ENCODE data around the gene FN3KRP. TPM values are rescaled to one million over a fixed set of nuclear protein-coding genes. Genes with fewer than 3 reads are reported as not detected.

FN3KRP gene
- total RNA-seq, 5 donors from 2014 or later (not counting 1 experiment from before 2014, with no cell fraction given) = 29.2 to 49.4 (median 44.3) TPM

DNA sequence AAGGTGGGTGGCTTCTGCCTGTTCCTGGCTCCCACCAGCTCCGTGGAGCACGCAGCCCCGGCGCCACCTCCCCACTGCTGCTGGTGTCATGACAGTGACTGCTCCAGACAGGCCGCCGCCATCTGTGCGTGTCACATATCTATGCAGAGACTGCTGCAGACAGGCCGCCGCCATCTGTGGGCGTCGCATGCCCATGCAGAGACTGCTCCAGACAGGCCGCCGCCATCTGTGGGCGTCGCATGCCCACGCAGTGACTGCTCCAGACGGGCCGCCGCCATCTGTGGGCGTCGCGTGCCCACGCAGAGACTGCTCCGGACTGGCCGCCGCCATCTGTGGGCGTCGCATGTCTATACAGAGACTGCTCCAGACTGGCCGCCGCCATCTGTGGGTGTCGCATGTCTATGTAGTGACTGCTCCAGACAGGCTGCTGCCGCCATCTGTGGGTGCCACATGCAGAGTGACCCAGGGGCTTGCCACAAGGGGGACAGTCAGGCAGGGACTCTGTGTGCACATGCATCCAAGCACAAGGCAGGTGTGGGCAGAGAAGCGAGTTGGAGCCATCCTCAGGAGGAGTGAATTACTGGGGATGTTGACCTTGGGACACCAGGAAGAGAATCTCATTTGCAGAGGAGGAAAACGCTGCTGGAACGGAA, 3.3 kb upstream of the FN3KRP start:
- H3K4me1 Mint-ChIP-seq = peaks cover 16 to 19% (median 18%) of the 10 kb centered on the region in 3 donors
- Histone ChIP-seq H3K4me3 (ENCODE audit: control insufficient read depth in 1 of 2, extremely low read depth in 1 of 2, low read length in 1 of 2) (no peak overlapping the region), H3K36me3 (ENCODE audit: control insufficient read depth in 2 of 2, extremely low read depth in 1 of 2, insufficient read depth in 1 of 2, low read length in 1 of 2) (no peaks in the 10 kb centered on the region), H3K27me3 (replicated peaks in 1 of 2; ENCODE audit: control insufficient read depth in 2 of 2, extremely low read depth in 1 of 2, insufficient read depth in 2 of 2, low read length in 1 of 2) (peaks cover 0 to 17% of the 10 kb centered on the region in 2 experiments), H3K4me1 (ENCODE audit: control insufficient read depth in 1 of 2, extremely low read depth in 1 of 2, insufficient read depth in 2 of 2, low read length in 2 of 2) (peaks cover 6 to 22% of the 10 kb centered on the region in 2 experiments), H3K27ac (ENCODE audit: low read length) (no peak overlapping the region), H3K9me3 (no peaks in the 10 kb centered on the region)
- no peak overlapping the region for H3K4me3 Mint-ChIP-seq
- POLR2A ChIA-PET = no interaction called here
- DNase-seq (no peak), ATAC-seq (replicated peaks in 1 of 4) (no peak)
- no peaks in the 10 kb centered on the region for H3K27me3 Mint-ChIP-seq
- no peaks in the 10 kb centered on the region for H3K36me3 Mint-ChIP-seq
- WGBS (ENCODE audit: insufficient coverage) = 89% methylated on average over 34 of the region's 35 CpGs
- H3K9me3 Mint-ChIP-seq = no peaks in the 10 kb centered on the region
- CTCF ChIA-PET = no interaction called here
- H3K27ac Mint-ChIP-seq = no peak overlapping the region

GRCh38 chr17:82718986-82719685, 2.6 kb downstream of the FN3KRP start:
- Mint-ChIP-seq H3K27ac (no peak overlapping the region), H3K4me3 (peak overlapping the region; percentile 48 to 93 (median 89)), H3K27me3 (no peaks in the 10 kb centered on the region), H3K9me3 (no peaks in the 10 kb centered on the region), H3K36me3 (peaks cover 15% of the 10 kb centered on the region), H3K4me1 (peaks cover 19 to 25% (median 22%) of the 10 kb centered on the region in 3 donors)
- Histone ChIP-seq H3K4me3 (ENCODE audit: control insufficient read depth in 1 of 2, extremely low read depth in 1 of 2, low read length in 1 of 2) (no peak overlapping the region), H3K27me3 (replicated peaks in 1 of 2; ENCODE audit: control insufficient read depth in 2 of 2, extremely low read depth in 1 of 2, insufficient read depth in 2 of 2, low read length in 1 of 2) (no peaks in the 10 kb centered on the region), H3K4me1 (ENCODE audit: control insufficient read depth in 1 of 2, extremely low read depth in 1 of 2, insufficient read depth in 2 of 2, low read length in 2 of 2) (peaks cover 6 to 24% of the 10 kb centered on the region in 2 experiments), H3K36me3 (ENCODE audit: control insufficient read depth in 2 of 2, extremely low read depth in 1 of 2, insufficient read depth in 1 of 2, low read length in 1 of 2) (peaks cover 5 to 33% of the 10 kb centered on the region in 2 donors), H3K27ac (ENCODE audit: low read length) (no peak overlapping the region), H3K9me3 (no peaks in the 10 kb centered on the region)
- ChIA-PET POLR2A (no interaction called here), CTCF (no interaction called here)
- DNase-seq = no peak
- ATAC-seq (replicated peaks in 1 of 4) = no peak
- 99% methylated on average over 8 of the region's 18 CpGs for WGBS (ENCODE audit: insufficient coverage)

DNA sequence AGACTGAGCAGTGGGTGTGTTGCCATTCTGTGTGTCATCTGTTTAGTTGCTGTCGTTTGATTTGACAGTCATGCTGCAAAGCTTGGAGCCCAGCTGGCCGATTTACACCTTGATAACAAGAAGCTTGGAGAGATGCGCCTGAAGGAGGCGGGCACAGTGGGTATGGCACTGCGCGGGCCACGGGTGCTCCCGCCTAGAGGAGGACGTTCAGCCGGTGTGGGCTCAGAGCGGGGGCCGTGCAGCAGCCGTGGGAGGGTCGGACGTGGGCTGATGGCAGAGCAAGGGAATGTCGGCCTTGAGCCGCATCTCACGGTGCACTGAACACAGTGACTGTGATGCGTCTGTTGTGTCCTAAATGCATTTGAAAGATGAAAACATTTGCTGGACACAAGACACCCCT, 3.7 kb downstream of the FN3KRP start:
- peaks cover 6 to 24% of the 10 kb centered on the region in 2 experiments for H3K4me1 ChIP-seq (ENCODE audit: control insufficient read depth in 1 of 2, extremely low read depth in 1 of 2, insufficient read depth in 2 of 2, low read length in 2 of 2)
- DNase-seq = no peak
- Mint-ChIP-seq H3K27ac (no peak overlapping the region), H3K9me3 (no peaks in the 10 kb centered on the region), H3K27me3 (no peaks in the 10 kb centered on the region), H3K4me1 (peaks cover 19 to 25% (median 22%) of the 10 kb centered on the region in 3 donors), H3K4me3 (no peak overlapping the region), H3K36me3 (peaks cover 15% of the 10 kb centered on the region)
- no peaks in the 10 kb centered on the region for H3K27me3 ChIP-seq (replicated peaks in 1 of 2; ENCODE audit: control insufficient read depth in 2 of 2, extremely low read depth in 1 of 2, insufficient read depth in 2 of 2, low read length in 1 of 2)
- peaks cover 5 to 33% of the 10 kb centered on the region in 2 donors for H3K36me3 ChIP-seq (ENCODE audit: control insufficient read depth in 2 of 2, extremely low read depth in 1 of 2, insufficient read depth in 1 of 2, low read length in 1 of 2)
- ATAC-seq (replicated peaks in 1 of 4) = no peak
- no peak overlapping the region for H3K27ac ChIP-seq (ENCODE audit: low read length)
- ChIA-PET POLR2A (no interaction called here), CTCF (no interaction called here)
- no peaks in the 10 kb centered on the region for H3K9me3 ChIP-seq
- no peak overlapping the region for H3K4me3 ChIP-seq (ENCODE audit: control insufficient read depth in 1 of 2, extremely low read depth in 1 of 2, low read length in 1 of 2)
- 97% methylated on average over 19 of the region's 19 CpGs for WGBS (ENCODE audit: insufficient coverage)

GRCh38 chr17:82722341-82723013, 6.0 kb downstream of the FN3KRP start:
- DNase-seq = no peak
- Mint-ChIP-seq H3K9me3 (no peaks in the 10 kb centered on the region), H3K4me3 (no peak overlapping the region), H3K27ac (no peak overlapping the region), H3K36me3 (peaks cover 21% of the 10 kb centered on the region), H3K27me3 (no peaks in the 10 kb centered on the region), H3K4me1 (peaks cover 8 to 14% (median 13%) of the 10 kb centered on the region in 3 donors)
- peaks cover 2 to 9% of the 10 kb centered on the region in 2 experiments for H3K4me1 ChIP-seq (ENCODE audit: control insufficient read depth in 1 of 2, extremely low read depth in 1 of 2, insufficient read depth in 2 of 2, low read length in 2 of 2)
- H3K27ac ChIP-seq (ENCODE audit: low read length) = no peak overlapping the region
- no peaks in the 10 kb centered on the region for H3K27me3 ChIP-seq (replicated peaks in 1 of 2; ENCODE audit: control insufficient read depth in 2 of 2, extremely low read depth in 1 of 2, insufficient read depth in 2 of 2, low read length in 1 of 2)
- ChIA-PET CTCF (interaction anchor here in 1 of 2 donors (0.6 kb wide), 1 partner anchor 32 kb away, joined by 3 read pairs; no protein-coding TSS in a partner anchor), POLR2A (no interaction called here)
- H3K36me3 ChIP-seq (ENCODE audit: control insufficient read depth in 2 of 2, extremely low read depth in 1 of 2, insufficient read depth in 1 of 2, low read length in 1 of 2) = peaks cover 10 to 47% of the 10 kb centered on the region in 2 donors
- no peak for ATAC-seq (replicated peaks in 1 of 4)
- no peak overlapping the region for H3K4me3 ChIP-seq (ENCODE audit: control insufficient read depth in 1 of 2, extremely low read depth in 1 of 2, low read length in 1 of 2)
- H3K9me3 ChIP-seq = no peaks in the 10 kb centered on the region
- WGBS (ENCODE audit: insufficient coverage) = 90% methylated on average over 11 of the region's 19 CpGs

DNA sequence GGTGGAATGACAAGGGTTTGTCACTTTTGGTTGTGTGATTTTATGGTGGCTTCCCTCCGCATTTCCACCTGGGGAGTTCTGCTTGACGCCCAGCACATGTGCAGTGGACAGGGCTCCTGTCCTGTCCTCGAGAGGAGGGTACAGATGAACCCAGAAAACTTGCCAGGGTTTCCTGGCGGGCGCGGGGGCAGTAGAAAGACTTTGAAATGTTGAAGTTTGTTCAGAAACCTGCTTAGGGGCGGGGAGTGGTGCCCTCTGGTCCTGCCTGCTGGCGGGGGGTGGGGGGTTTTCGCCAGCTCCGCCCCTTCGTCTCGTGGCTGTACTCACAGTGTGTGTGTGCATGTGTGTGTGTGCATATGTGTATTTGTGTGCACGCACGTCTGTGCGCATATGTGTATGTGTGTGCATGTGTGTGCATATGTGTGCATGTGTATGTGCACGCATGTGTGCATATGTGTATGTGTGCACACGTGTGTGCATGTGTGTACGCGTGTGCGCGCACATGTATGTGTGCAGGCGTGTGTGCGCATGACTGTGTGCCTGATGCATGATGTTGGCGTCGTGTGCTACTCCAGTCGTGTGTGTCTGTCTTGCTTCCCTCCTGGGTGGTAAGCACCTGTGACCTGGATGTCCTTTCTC, 6.8 kb downstream of the FN3KRP start:
- Histone ChIP-seq H3K4me3 (ENCODE audit: control insufficient read depth in 1 of 2, extremely low read depth in 1 of 2, low read length in 1 of 2) (no peak overlapping the region), H3K36me3 (ENCODE audit: control insufficient read depth in 2 of 2, extremely low read depth in 1 of 2, insufficient read depth in 1 of 2, low read length in 1 of 2) (peaks cover 10 to 50% of the 10 kb centered on the region in 2 donors), H3K27ac (ENCODE audit: low read length) (no peak overlapping the region), H3K4me1 (ENCODE audit: control insufficient read depth in 1 of 2, extremely low read depth in 1 of 2, insufficient read depth in 2 of 2, low read length in 2 of 2) (peaks cover 0 to under 1% of the 10 kb centered on the region in 2 experiments), H3K9me3 (no peaks in the 10 kb centered on the region), H3K27me3 (replicated peaks in 1 of 2; ENCODE audit: control insufficient read depth in 2 of 2, extremely low read depth in 1 of 2, insufficient read depth in 2 of 2, low read length in 1 of 2) (no peaks in the 10 kb centered on the region)
- POLR2A ChIA-PET = no interaction called here
- WGBS (ENCODE audit: insufficient coverage) = 98% methylated on average over 24 of the region's 26 CpGs
- H3K27ac Mint-ChIP-seq = no peak overlapping the region
- peaks cover 27% of the 10 kb centered on the region for H3K36me3 Mint-ChIP-seq
- ATAC-seq (replicated peaks in 1 of 4) (no peak), DNase-seq (no peak)
- H3K9me3 Mint-ChIP-seq = no peaks in the 10 kb centered on the region
- CTCF ChIA-PET = no interaction called here
- H3K4me3 Mint-ChIP-seq = no peak overlapping the region
- H3K27me3 Mint-ChIP-seq = no peaks in the 10 kb centered on the region
- peaks cover under 1 to 5% (median 5%) of the 10 kb centered on the region in 3 donors for H3K4me1 Mint-ChIP-seq

GRCh38 chr17:82726427-82726826, 9.9 kb downstream of the FN3KRP start:
- ChIA-PET POLR2A (no interaction called here), CTCF (no interaction called here)
- Mint-ChIP-seq H3K27me3 (no peaks in the 10 kb centered on the region), H3K36me3 (peaks cover 29% of the 10 kb centered on the region), H3K9me3 (no peaks in the 10 kb centered on the region), H3K27ac (no peak overlapping the region), H3K4me3 (no peak overlapping the region), H3K4me1 (no peaks in the 10 kb centered on the region)
- Histone ChIP-seq H3K9me3 (no peaks in the 10 kb centered on the region), H3K27me3 (replicated peaks in 1 of 2; ENCODE audit: control insufficient read depth in 2 of 2, extremely low read depth in 1 of 2, insufficient read depth in 2 of 2, low read length in 1 of 2) (no peaks in the 10 kb centered on the region), H3K36me3 (ENCODE audit: control insufficient read depth in 2 of 2, extremely low read depth in 1 of 2, insufficient read depth in 1 of 2, low read length in 1 of 2) (peaks cover 10 to 33% of the 10 kb centered on the region in 2 donors), H3K27ac (ENCODE audit: low read length) (no peak overlapping the region), H3K4me3 (ENCODE audit: control insufficient read depth in 1 of 2, extremely low read depth in 1 of 2, low read length in 1 of 2) (no peak overlapping the region), H3K4me1 (ENCODE audit: control insufficient read depth in 1 of 2, extremely low read depth in 1 of 2, insufficient read depth in 2 of 2, low read length in 2 of 2) (no peaks in the 10 kb centered on the region)
- DNase-seq (no peak), ATAC-seq (replicated peaks in 1 of 4) (no peak)
- WGBS (ENCODE audit: insufficient coverage) = 98% methylated on average over 9 of the region's 10 CpGs
